Activated T-cell treated with anti-CD3 and anti-CD28 coated beads, Interleukin-2, amount 50 U/mL, for 1 hour (primary cell): ENCODE results near the gene FRMD4B.
"Not testable (repeated sequence)": the region's sequence is repeated elsewhere in the genome, so short reads cannot be mapped to it uniquely, and the experiment has no call there.

Experiments
- DNase-seq: peaks from one replicate; pipeline ENCODE4 v3.0.0-alpha.2; 2020

Gene FRMD4B

DNA sequence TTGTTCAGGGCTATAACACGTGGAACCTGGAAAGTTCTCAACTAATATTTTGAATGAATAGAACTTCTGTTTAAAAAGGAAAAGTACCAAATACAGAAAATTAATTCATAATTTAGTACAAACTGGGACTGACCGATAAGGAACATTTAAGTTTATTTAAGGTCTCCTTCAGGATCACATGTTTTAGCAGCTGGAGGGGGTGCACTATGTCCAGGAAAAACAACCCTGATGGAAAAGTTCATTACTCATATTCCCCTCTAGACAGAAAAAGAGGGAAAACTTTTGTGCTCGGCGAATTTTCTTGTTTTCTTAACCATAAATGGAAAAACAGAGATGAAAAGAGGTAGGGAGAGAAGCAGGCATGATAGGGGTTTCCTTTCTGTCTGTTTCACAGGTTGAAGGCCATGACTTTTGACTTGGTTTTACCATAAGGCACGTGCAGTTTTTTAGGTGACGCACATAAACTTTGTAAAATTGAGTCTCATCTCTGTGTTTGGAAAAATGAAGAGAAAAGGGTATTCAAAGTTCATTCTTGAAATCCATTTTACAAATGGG lies 26.5 kb downstream of the FRMD4B start:
- DNase-seq = no peak

DNA sequence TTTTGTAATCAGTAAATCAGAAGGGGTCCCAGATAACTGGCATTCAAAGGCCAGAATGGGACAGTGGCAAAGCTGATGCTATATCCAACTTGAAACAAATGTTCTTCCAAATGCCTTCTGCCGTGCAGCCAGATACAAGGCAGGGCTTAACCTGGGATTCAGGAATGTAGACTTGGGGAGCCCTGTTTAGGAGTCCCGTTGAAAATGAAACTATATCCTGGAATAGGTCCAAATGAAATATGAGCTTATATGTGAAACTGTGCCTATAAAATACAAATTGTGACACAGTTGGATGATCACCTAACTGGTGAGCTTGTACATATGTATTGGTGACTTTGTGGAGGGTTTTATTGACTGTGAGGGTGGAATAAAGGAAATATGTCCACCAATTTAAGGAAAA lies 28.7 kb downstream of the FRMD4B start:
- DNase-seq = no peak

DNA sequence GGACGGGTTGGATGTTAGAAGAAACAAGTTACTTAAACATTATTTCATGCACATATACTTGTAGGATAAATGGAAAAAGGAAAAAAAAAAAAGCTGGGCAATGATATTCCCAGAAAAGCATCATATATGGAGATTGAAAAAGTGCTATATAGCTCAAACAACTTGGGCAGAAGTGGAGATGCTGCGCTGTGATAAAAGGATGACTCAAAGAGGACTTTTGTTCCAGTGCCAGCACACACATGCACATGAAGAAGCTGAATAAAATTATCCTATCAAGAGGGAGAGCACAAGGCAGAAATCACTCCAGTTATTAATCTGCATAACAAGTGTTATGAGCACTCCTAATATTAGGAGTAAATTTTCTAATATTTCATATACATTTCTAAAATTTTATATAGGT lies 30.9 kb downstream of the FRMD4B start:
- no peak for DNase-seq

DNA sequence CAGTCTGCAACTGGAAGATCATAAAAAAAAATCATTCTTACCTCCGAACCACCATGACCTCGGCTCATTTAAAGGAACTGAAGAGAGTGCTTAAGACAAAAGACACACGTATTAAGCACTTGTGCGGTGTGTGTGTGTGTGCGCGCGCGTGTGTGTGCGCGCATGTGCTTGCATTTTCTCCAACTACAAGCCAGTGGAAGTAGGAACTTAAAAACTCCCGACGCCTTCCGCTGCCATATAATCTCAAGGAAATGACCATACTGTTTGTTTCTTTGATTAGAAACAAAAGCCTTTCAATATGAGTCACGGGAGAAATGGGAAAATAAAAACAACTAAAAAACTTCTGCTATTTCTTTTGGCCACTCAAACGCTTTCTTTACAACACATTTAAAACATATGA lies 32.4 kb downstream of the FRMD4B start:
- no peak for DNase-seq

DNA sequence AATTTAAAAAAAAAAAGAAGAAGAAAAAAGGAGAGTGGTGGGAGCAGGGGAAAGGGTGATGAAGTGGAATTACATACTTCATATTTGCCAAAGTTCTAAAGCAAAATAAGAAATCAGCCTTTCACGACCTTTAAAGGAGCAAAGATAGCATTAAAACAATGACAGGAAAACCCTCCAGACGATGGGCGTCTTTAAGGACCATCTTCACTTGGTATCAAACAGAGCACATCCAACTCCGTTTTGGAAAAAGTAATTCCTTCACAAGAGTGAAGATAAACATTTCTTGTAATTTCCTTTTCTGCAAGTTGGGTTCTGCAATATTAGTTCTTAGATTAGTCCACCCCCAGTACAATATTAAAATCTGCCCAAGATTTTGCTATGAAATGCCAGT lies 32.8 kb downstream of the FRMD4B start:
- DNase-seq = no peak

DNA sequence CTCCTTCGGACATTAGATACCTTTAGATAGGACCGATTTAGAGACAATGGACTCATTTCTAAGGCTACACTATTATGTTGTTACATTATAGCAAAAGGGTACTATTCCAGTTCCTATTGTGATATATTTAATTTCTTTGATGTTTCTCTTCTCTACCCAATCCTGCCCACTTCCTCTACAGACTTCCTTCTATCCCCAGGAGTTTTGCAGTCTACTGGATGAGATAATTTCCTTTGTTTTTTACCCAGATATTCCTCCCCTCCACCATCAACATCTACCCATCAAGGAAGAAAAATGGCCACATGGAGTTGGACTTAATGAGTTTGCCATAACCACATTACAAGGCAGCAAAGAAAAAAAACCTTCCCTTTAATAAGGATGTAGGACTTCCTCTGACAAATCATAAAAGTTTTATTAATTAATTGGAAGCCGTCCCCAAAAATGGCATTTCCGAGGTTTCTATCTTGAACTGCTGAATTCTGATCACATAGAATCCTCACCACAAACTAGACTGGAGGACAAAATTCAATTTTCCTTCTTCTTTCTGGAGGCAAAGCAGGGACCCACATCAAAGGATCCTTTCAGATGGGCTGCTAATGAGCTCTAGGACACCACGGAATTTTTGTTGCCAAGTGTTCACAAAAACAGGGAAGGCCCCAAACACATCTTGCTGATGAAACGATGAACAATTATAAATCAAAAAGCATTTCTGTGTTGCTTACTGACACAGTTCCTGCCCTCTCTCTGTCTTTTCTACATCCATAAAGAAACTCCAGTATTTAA lies 33.4 kb downstream of the FRMD4B start:
- DNase-seq = no peak

DNA sequence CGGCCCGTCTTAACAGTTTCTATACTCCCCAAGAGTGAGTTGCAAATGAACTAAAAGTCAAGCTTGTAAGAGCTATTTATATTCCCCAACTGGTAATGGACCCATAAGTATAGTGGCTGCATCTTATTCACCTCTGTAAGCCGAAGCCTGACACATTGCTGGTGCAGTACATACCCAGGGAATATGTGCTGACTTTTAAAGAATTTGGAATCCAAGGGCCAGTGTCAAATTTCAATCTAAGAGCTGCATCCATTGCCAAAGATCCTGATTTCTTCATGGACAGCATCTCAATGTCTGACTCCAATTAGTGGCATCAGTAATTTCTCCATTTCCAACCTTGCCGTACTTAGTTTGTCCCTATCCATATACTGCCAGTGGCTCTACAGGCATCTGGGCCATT lies 42.0 kb downstream of the FRMD4B start:
- no peak for DNase-seq

DNA sequence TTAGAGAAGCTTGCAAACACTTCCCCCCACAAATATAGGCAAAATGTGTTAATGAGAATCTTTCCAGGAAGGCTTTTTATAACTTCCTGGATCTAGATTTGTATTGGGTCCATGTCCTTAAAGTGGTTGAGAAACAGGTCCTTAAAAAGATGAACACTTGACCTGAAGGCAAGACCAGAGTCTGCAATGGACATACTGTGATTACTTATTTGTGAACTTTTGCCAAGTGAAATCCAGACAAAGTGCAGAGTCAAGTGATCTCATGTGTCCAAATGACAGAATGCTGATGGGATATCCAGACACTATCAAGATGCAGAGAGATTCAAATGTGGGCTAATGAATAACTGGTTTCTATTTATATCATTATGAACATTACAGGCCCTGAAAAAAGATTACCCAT lies 43.8 kb downstream of the FRMD4B start:
- no peak for DNase-seq

DNA sequence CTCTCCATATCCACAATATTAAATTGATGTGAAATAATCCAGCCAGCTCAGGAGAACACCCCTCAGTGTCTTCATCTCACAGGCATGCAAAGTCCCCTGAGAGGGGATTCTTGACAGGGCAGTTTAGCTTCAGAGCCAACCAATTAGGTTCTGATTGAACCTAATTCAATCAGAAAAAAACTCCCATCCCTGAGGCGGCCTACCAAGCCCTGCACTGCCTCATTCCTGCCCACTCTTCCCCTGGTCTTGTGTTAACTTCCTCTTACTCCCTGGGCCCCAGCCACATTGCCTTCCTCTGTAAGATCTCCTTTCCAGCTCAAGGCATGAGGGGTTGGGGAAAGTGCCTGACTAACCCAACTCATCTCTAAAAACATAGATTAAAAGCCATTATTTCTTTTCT lies 46.1 kb downstream of the FRMD4B start:
- no peak for DNase-seq

DNA sequence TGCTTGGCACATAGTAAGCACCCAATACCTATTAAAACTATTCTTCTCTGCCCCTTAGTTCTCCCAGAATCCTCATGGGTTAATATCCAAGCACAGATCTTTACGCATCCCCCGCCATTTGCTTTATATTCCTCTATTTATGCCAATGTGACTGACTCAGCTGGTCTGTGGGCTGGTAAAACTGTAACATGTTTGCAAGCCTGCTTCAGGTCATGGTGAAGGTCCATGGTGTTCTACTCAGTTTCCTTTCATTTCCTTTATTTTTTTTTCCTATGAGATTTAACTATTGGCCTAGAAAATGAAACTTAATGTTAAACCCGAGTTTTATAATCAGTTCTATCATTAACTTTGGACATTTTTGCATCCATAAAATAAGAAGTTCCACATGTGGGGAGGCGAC lies 47.0 kb downstream of the FRMD4B start:
- no peak for DNase-seq

DNA sequence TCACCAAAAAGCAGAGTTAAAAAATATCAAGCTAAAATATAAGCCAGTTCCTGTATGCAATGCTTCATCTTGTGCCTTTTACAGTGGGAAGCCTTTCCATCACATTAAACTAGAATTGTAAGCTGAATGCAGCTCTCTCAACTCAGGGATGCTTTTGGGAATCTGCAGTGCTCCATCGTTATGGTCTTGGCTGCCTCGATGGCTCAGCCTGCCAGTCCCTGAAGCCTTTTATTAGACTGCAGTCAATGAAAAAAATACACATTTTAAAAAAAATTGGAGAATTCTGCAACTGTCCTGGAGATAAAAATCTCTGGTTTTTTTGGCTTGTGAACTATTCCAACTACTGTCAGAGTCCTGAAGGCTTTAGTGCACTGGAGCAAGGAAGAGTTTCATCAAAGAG lies 53.0 kb downstream of the FRMD4B start:
- DNase-seq = no peak

DNA sequence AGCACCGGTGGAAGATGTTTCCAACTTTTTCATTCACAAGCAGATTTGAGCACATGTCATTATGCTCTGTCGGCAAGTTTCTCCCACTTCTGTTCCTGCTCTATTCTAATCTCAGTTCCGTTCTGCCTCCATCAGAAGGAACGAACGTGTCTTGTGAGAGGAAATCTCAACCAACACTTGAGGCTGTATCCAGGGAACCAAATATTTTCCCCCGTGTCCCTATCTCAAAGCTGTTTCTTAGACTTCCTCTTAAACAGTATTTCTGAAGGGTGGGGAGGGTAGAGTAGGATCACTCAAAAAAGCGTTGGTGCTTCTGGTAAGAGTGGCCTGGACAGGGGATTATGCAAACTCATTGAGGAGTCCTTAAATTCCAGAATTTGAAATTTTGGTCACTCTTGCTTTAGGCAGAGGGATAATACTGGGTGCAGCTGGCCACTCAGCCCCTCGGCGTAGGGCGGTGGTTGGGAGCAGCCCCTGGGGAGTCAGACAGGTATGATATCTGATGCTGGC lies 54.9 kb downstream of the FRMD4B start:
- DNase-seq = no peak

DNA sequence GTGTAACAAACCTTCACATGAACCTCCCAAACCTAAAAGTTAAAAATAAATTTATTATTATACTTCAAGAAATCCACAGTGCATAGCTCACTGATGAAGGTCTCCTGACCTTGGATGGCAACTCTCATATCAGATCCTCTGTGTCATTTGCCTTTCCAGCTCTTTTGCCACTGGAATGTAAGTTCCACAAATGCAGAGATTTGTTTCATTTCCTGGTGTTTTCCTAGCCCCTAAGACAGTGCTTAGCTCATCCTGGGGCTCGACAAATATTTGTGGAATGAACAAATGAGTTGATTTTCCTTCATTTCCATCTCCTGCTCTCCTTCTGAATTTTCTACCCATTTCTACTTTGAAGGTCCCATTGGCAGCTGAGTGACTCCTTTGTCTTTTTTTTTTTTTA lies 56.0 kb downstream of the FRMD4B start:
- no peak for DNase-seq

DNA sequence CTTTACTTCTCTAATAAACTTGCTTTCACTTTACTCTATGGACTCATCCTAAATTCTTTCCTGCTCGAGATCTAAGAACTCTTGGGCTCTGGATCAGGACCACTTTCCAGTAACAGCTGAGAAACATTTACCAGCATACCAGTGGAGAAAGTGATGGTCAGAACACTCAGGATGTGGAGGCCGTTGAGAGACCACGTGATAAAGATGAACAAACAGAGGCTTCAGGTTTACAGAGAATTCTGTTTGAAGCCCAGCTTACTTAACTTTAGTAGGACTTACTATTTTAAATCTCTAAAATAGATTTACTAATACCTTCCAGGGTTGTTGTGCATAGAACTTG lies 57.0 kb downstream of the FRMD4B start:
- DNase-seq = no peak

DNA sequence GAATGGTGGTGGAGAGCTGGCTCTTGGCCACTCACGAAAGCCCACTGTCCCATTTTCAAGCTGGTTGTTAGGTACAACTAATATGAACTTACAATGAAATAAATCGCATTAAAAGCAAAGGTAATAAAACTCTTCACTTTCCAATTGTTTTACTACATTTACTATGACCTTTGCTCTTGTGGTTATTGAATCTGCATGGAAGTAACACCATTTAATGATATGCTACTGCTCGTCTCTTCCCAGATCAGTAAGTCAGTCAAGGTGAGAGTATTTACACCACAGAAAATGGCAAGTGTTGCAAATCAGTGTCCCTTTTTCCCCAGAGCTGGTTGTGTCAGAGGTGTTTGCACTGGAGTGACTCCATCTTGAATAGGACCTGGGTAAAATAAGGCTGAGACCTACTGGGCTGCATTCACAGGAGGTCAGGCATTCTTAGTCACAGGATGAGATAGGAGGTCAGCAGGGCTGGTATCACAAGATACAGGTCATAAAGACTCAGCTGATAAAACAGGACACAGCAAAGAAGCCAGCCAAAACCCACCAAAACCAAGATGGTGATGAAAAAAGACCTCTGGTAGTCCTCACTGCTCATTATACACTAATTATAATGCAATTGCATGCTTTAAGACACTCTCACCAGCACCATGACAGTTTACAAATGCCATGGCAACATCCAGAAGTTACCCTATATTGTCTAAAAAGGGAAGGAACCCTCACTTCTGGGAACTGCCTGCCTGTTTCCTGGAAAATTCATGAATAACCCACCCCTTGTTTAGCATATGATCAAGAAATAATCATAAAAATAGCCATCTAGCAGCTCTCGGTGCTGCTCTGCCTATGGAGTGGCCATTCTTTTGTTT lies 57.6 kb downstream of the FRMD4B start:
- no peak for DNase-seq

DNA sequence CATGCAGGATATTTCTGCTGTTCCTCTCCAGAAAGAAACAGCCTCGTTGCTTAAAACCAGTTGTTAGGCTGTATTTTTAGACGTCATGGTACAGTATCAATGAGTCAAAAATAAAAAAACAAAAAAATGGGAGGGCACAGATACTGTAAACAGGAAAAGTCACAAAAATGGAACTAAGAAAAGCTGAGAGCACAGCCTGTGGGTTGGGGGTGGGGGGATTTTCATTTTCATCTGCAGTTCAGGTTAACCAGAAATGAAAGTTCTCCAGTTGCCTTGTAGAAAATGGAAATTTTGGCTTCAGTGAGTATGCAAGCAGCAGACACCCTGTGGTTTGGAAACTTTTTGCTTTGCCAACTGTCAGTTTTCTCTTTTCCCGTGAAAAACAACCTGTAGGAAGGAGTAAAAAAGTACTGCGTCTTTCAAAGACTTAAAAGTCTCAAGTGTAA lies 59.0 kb downstream of the FRMD4B start:
- DNase-seq = no peak

DNA sequence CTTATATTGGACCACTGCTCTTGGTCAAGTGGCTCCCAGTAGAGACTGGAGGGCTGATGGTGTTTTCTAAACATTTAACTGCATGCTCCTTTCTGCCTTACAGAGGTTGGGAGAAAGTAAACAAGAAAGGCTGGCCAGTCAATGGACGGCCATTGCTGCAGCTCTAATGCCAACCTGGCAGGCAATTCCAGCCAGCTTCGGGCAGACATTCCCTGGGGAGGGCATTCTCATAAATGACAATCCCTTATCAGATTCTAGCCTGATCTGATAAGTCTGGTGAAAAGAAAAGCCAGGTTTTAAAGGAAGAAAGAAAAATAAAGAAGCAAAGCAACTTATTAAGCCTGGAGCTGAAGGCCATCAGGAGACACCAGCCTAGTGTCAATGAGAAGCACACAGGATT lies 60.7 kb downstream of the FRMD4B start:
- no peak for DNase-seq

DNA sequence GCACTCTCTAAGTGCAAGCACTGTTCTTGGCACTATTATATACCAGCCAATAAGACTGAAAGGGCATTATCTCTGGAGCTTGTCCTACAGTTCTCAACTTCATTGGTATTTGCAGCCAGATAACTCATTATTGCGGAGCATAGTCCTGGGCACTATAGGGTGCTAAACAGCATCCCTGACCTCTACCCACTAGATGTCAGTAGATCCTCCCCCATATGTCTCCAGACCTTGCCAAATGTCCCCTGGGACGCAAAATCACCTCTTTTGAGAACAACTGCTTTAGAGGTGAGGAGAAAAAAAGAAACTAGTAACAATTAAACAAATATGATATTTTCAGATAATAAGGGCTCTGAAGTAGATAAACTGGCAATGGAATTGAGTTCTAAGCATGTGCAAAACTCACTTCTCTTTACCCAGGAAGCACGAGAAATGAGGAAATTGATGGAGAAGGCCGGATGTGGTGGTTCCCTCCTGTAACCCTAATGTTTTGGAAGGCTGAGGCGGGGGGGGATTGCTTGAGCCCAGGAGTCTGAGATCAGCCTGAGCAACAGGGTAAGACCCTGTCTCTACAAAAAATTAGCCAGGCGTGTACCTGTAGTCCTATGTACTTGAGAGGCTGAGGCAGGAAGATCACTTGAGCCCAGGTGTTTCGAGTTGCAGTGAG lies 61.4 kb downstream of the FRMD4B start:
- DNase-seq = no peak

DNA sequence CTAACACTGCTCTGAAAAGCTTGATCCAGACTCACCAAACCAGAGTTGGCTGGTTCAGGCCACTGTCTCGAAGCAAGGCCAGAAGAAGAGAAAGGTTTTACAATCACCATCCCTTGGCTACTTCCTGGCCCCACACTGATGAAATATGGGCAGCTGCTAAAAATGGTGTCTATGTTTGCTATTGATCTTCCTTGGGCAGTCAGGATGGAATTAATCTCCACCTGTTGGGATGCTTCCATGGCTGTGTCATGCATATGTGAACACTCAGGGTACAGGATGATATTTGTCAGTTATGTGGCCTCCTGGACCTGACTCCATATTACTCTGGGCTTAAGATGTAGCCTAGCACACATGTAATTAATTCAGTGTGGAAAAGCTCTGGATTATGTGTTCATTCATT lies 61.9 kb downstream of the FRMD4B start:
- DNase-seq = no peak

DNA sequence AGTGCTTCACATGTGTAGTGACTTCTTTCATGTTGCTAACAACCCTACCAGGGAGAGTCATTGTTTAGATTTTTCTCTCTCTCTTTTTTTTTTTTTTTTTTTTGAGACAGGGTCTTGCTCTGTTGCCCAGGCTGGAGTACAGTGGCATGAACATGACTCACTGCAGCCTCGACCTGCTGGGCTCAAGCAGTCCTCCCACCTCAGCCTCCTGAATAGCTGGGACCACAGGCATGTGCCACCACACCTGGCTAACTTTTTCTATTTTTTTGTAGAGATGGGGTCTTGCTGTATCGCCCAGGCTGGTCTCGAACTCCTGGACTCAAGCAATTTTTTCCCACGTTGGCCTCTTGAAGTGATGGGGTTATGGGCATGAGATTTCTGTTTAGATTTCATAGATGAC lies 63.4 kb downstream of the FRMD4B start:
- not testable (repeated sequence) for DNase-seq

DNA sequence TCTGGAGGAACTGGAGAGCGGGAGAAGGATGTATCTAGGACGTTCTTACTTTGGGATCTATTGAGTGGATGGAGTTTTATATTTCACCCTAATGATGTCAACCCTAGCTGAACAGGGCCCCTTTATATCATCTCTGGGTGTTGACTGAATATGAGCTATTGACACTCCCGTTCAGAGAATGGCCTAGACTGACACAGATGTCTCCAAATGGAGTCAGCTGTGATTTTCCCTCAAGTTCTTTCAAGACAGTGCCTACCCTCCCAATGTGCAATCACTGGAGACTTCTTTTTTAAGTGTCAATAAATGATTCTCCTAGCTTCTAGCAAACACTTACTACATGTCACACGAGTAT lies 63.8 kb downstream of the FRMD4B start:
- DNase-seq = no peak

DNA sequence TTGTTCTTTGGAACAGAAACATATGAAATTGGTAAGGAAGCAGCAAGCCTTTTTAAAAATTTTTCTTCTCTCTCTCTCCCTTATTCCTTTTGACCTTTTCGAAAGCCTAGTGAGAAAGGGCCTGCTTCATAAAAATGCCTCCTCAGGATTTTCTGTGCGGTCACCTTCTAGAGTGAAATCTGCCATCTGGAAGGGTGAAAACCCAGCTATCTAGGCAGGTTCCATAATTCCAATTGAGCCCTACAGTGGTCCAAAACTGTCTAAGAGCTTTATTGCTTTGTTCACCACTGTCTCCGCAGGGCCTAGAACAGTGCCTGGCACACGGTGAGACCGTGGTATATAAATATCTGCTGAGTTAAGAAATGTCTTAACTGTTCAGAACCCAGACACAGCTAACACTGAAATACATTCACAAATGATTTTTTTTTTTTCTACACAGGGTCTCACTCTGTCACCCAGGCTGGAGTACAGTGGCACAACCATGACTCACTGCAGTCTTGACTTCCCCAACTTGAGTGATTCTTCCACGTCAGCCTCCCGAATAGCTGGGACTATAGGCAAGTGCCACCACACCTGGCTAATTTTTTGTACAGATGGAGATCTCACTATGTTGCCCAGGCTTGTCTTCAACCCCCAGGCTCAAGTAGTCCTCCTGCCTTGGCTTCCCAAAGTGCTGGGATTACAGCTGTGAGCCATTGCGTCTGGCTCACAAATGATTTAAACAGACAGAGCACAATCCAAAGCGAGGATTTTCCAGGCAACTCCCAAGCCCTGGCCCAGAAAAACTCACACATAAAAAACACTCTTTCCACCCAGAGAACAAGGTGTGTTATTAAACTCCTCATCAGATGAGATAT lies 64.4 kb downstream of the FRMD4B start:
- no peak for DNase-seq

DNA sequence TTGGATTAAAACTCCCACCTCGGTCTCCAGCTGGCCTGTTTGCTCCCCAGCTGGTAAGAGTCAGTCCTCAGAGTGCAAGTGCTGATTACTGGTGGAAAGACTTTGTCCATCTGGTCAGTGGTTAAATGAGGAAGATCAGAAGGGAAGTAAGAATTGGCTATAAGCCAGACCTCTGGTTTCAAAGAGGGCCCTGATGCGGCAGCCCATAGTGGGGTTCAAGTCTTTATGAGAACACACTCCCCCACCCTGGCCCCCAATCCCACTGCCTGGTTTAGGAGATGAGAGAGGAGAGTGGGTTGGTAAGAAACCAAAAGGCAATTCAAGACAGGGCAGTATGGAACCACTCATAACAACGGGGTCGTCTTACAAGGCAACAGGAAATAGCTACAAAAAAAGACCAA lies 65.0 kb downstream of the FRMD4B start:
- no peak for DNase-seq
